ENCODE data around the gene RPL3. TPM values are rescaled to one million over a fixed set of nuclear protein-coding genes. Genes with fewer than 3 reads are reported as not detected.
"Not testable (repeated sequence)": the region's sequence is repeated elsewhere in the genome, so short reads cannot be mapped to it uniquely, and the experiment has no call there.

RPL3 gene
- total RNA-seq, 6 experiments from 2014 or later: 1,444 to 1,605 (median 1,488) TPM

DNA sequence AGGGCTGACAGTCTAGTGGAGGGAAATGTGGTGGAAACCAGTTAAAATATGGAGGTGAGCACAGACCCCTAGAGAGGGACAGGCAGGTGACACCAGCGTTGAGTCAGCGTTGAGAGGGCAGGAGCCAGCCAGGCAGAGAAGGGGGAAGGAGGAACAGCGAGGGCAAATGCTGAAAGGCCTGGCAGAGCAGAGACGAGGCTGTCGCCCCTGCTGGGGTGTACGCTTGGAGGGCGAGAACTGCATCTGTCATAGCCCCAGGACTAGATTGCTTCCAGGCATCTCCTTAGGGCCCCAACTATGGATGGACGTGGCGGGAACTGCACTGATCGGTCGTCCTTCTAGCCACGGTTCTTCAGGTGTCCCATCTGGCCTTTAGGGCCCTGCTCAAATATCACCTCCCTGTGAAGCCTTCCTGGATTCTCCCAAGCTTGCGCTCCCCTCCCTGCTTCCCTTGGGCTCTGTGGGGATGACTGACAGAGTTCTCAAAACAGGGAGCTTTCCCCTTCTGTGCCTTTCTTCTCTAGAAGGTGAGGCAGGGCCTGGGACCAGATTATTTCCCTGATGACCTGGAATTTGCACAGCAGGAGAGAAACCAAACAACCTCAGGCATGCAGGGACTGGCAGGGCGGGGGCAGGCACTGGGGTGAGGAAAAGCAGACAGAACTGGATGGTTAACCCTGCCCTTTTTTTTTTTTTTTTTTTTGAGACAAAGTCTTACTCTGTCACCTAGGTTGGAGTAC, 41.4 kb upstream of the RPL3 start:
- no peak overlapping the region for H3K4me3 Mint-ChIP-seq
- no peaks in the 10 kb centered on the region for H3K9me3 Mint-ChIP-seq
- TF ChIP-seq, protein P1, sequence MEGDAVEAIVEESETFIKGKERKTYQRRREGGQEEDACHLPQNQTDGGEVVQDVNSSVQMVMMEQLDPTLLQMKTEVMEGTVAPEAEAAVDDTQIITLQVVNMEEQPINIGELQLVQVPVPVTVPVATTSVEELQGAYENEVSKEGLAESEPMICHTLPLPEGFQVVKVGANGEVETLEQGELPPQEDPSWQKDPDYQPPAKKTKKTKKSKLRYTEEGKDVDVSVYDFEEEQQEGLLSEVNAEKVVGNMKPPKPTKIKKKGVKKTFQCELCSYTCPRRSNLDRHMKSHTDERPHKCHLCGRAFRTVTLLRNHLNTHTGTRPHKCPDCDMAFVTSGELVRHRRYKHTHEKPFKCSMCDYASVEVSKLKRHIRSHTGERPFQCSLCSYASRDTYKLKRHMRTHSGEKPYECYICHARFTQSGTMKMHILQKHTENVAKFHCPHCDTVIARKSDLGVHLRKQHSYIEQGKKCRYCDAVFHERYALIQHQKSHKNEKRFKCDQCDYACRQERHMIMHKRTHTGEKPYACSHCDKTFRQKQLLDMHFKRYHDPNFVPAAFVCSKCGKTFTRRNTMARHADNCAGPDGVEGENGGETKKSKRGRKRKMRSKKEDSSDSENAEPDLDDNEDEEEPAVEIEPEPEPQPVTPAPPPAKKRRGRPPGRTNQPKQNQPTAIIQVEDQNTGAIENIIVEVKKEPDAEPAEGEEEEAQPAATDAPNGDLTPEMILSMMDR (IDR thresholded peaks at IDR 0.05): no peak
- H3K27me3 Mint-ChIP-seq (ENCODE audit: insufficient read depth): peaks cover 13% of the 10 kb centered on the region
- no peak for DNase-seq
- no peaks in the 10 kb centered on the region for H3K36me3 Mint-ChIP-seq (ENCODE audit: low read depth)
- H3K4me1 Mint-ChIP-seq (ENCODE audit: low read depth): peaks cover 26% of the 10 kb centered on the region; the same call in 1 of the 2 replicates
- H3K27ac Mint-ChIP-seq: no peak overlapping the region

DNA sequence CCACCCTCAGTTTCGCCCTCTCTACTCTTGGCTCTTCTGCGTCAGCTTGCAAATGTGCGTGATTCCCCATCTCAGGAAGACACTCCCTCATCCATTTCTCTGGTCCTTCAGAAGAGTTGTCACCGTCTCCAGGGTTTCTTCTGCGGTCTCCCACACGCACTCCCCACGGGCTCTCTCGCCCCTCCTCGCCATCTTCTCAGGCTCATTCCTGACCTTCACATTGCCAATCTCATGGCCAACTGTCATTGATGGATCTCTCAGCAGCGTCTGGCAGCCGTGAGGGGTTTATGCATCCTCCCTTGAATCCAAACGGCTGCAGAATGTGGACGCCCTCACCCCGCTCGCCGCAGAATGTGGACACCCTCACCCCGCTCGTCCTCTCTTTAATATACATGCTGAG, 40.8 kb upstream of the RPL3 start:
- DNase-seq: no peak
- peaks cover 24% of the 10 kb centered on the region; the same call in 1 of the 2 replicates for H3K4me1 Mint-ChIP-seq (ENCODE audit: low read depth)
- H3K27me3 Mint-ChIP-seq (ENCODE audit: insufficient read depth): peaks cover 13% of the 10 kb centered on the region
- no peaks in the 10 kb centered on the region for H3K9me3 Mint-ChIP-seq
- TF ChIP-seq, protein P1 (IDR thresholded peaks at IDR 0.05): no peak
- no peak overlapping the region for H3K27ac Mint-ChIP-seq
- H3K4me3 Mint-ChIP-seq: no peak overlapping the region
- H3K36me3 Mint-ChIP-seq (ENCODE audit: low read depth): no peaks in the 10 kb centered on the region

DNA sequence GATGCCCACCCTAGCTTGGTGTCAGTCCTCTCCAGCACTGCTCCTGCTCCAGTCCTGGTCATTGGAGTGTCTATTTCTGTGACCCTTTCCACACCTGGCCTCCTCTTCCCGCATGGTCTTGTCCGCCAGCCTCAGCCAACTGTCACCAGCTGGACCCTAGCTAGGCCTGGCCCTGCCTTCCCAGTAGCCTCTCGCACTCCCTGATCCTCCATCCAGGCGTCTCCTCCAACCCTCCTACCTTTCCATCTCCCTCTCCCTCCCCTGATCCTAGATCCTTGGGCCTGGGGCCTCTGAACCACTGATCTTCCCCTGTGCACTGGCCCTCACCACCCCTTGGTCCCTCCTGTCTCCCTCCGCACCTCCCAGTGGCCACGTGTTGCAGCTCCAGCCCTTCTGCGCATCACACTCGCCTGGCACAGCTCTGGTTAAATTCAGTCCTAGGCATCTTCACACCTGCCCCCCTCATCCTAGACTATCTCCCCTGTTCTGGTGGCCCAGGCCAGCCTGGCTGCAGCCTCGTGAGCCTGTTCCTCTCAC, 40.3 kb upstream of the RPL3 start:
- Mint-ChIP-seq H3K36me3 (ENCODE audit: low read depth) (no peaks in the 10 kb centered on the region), H3K4me3 (no peak overlapping the region), H3K27ac (no peak overlapping the region), H3K9me3 (no peaks in the 10 kb centered on the region), H3K27me3 (ENCODE audit: insufficient read depth) (peaks cover 13% of the 10 kb centered on the region), H3K4me1 (ENCODE audit: low read depth) (peaks cover 19% of the 10 kb centered on the region; the same call in 1 of the 2 replicates)
- TF ChIP-seq, protein P1 (IDR thresholded peaks at IDR 0.05): no peak
- DNase-seq: no peak

DNA sequence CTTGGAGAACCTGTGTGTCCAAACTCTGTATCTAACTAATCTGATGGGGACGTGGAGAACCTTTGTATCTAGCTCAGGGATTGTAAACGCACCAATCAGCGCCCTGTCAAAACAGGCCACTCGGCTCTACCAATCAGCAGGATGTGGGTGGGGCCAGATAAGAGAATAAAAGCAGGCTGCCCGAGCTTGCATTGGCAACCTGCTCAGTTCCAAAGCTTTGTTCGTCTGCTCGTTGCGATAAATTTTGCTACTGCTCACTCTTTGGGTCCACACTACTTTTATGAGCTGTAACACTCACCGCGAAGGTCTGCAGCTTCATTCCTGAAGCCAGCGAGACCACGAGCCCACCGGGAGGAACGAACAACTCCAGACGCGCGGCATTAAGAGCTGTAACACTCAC, 38.8 kb upstream of the RPL3 start:
- not testable (repeated sequence) for H3K4me3 Mint-ChIP-seq; H3K4me1 Mint-ChIP-seq (ENCODE audit: low read depth); H3K27me3 Mint-ChIP-seq (ENCODE audit: insufficient read depth); H3K27ac Mint-ChIP-seq; H3K9me3 Mint-ChIP-seq; DNase-seq; H3K36me3 Mint-ChIP-seq (ENCODE audit: low read depth)

DNA sequence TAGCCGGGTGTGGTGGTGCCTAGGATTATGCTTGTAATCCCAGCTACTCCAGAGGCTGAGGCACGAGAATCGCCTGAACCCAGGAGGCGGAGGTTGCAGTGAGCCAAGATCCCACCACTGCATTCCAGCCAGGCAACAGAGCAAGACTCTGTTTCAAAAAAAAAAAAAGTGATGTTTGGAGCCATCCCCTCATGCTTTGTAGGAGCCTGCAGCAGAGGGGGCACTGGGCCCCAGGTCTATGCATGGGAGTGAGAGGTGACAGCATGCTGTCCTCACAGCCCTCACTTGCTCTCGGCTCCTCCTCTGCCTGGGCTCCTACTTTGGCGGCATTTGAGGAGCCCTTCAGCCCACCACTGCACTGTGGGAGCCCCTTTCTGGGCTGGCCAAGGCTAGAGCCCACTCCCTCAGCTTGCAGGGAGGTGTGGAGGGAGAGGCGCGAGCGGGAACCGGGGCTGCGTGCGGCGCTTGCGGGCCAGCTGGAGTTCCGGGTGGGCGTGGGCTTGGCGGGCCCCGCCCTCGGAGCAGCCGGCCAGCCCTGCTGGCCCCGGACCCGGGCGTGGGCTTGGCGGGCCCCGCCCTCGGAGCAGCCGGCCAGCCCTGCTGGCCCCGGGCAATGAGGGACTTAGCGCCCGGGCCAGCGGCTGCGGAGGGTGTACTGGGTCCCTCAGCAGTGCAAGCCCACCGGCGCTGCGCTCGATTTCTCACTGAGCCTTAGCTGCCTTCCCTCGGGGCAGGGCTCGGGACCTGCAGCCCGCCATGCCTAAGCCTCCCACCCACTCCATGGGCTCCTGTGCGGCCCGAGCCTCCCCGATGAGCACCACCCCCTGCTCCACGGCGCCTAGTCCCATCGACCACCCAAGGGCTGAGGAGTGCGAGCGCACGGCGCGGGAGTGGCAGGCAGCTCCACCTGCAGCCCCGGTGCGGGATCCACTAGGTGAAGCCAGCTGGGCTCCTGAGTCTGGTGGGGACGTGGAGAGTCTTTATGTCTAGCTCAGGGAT, 38.0 kb upstream of the RPL3 start:
- DNase-seq; H3K4me3 Mint-ChIP-seq; H3K4me1 Mint-ChIP-seq (ENCODE audit: low read depth); H3K27me3 Mint-ChIP-seq (ENCODE audit: insufficient read depth); H3K36me3 Mint-ChIP-seq (ENCODE audit: low read depth); H3K9me3 Mint-ChIP-seq; H3K27ac Mint-ChIP-seq: not testable (repeated sequence)

DNA sequence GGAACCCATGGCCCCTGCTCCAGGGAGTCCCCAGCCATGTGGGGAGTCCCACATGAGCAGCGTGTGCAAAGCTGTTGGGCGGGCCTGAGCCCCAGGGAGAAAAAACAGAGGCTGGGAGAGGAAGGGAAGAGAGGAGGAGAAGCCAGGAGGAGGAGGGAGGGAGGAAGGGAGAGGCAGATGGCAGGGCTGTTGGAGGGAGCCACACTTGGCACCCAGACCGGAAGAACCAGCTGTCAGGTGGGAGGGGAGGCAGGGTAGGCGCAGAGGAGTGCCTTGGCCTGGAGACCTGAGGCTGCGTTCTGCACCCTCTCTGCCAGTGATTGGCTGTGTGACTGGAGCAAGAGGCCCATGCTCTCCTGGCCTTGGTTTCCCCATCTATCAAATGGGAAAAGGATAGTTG, 37.0 kb upstream of the RPL3 start:
- no peak for DNase-seq
- TF ChIP-seq, protein P1 (IDR thresholded peaks at IDR 0.05): no peak
- Mint-ChIP-seq H3K9me3 (no peaks in the 10 kb centered on the region), H3K4me1 (ENCODE audit: low read depth) (peaks cover 7% of the 10 kb centered on the region), H3K27ac (no peak overlapping the region), H3K4me3 (no peak overlapping the region), H3K36me3 (ENCODE audit: low read depth) (no peaks in the 10 kb centered on the region), H3K27me3 (ENCODE audit: insufficient read depth) (peaks cover 6% of the 10 kb centered on the region; the same call in 1 of the 2 replicates)

DNA sequence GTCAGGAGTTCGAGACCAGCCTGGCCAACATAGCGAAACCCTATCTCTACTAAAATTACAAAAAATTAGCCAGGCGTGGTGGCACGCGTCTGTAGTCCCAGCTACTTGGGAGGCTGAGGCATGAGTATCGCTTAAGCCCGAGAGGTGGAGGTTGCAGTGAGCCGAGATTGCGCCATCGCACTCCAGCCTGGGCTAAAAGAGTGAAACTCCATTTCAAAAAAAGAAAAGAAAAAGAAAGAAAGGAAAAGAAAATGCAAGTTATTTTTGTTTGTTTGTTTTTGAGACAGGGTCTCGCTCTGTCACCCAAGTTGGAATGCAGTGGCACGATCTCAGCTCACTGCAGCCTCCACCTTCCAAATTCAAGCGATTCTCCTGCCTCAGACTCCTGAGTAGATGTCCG, 36.4 kb upstream of the RPL3 start:
- not testable (repeated sequence) for H3K36me3 Mint-ChIP-seq (ENCODE audit: low read depth); H3K4me3 Mint-ChIP-seq; H3K9me3 Mint-ChIP-seq; DNase-seq; H3K27ac Mint-ChIP-seq; H3K27me3 Mint-ChIP-seq (ENCODE audit: insufficient read depth)
- peaks cover 13% of the 10 kb centered on the region for H3K4me1 Mint-ChIP-seq (ENCODE audit: low read depth)

Measured in HFFc6 (cell line).